Dendritic cell treated with granulocyte-macrophage colony-stimulating factor and Interleukin-4, amounts not matched to agents 40 ng/mL and 50 ng/mL, for 4 days (primary cell): Measurements from ENCODE around the gene MIA.
"Not testable (repeated sequence)": the region's sequence is repeated elsewhere in the genome, so short reads cannot be mapped to it uniquely, and the experiment has no call there.

Source experiments
- H3K27ac Mint-ChIP-seq: one replicate; pipeline ENCODE4 v1.8.0; 2022; ENCODE audit warnings: mild to moderate bottlenecking, mixed read lengths
- H3K27me3 Mint-ChIP-seq: one replicate; pipeline ENCODE4 v1.8.0; 2022; ENCODE audit warnings: mild to moderate bottlenecking, mixed read lengths
- H3K36me3 Mint-ChIP-seq: one replicate; pipeline ENCODE4 v1.8.0; 2022; ENCODE audit warnings: low read depth, mixed read lengths
- H3K4me1 Mint-ChIP-seq: one replicate; pipeline ENCODE4 v1.8.0; 2022; ENCODE audit warnings: low read depth, mixed read lengths
- H3K4me3 Mint-ChIP-seq: one replicate; pipeline ENCODE4 v1.8.0; 2022; ENCODE audit warnings: mild to moderate bottlenecking, moderate library complexity, mixed read lengths
- H3K9me3 Mint-ChIP-seq: one replicate; pipeline ENCODE4 v1.8.0; 2022; ENCODE audit warnings: mixed read lengths
- intact Hi-C: fragments of 100-400 bp; cut with micrococcal nuclease; formaldehyde crosslinking; loops from one replicate; pipeline ENCODE4 v1.15.0; 2022

The MIA gene

DNA sequence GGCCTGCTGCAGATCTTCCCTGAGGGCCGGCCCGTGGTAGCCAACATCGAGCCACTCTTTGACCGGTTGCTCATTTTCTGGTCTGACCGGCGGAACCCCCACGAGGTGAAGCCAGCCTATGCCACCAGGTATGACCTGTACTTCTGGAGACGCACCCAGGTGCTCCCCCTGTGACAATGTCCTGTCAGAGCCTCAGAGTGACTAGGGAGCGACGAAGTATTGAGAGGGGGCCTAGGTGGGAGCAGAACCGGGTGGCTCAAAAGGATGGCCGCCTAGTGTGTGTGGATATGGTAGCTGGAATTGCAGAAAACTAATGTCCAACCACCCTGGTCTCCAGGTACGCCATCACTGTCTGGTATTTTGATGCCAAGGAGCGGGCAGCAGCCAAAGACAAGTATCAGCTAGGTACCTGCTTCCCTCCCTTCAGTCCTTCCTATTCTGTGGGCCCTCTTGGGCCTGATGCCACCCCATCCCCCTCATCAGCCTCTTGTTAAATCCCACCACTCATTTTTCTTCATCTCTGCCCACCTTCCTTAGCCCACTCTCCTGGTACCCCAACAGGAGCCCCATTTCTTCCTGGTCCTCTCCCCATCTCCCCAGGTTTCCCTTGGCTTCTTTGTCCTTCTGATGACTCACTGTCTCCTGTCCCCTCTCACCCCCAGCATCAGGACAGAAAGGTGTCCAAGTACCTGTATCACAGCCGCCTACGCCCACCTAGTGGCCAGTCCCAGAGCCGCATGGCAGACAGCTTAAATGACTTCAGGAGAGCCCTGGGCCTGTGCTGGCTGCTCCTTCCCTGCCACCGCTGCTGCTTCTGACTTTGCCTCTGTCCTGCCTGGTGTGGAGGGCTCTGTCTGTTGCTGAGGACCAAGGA lies 32.1 kb downstream of the MIA start:
- H3K4me3 Mint-ChIP-seq: no peak overlapping the region
- H3K9me3 Mint-ChIP-seq: no peaks in the 10 kb centered on the region
- peaks cover 82% of the 10 kb centered on the region for H3K36me3 Mint-ChIP-seq
- H3K27me3 Mint-ChIP-seq: peaks cover 10% of the 10 kb centered on the region
- H3K4me1 Mint-ChIP-seq: peaks cover 97% of the 10 kb centered on the region
- intact Hi-C loops: no loop called here
- peak overlapping the region; percentile 60 for H3K27ac Mint-ChIP-seq

DNA sequence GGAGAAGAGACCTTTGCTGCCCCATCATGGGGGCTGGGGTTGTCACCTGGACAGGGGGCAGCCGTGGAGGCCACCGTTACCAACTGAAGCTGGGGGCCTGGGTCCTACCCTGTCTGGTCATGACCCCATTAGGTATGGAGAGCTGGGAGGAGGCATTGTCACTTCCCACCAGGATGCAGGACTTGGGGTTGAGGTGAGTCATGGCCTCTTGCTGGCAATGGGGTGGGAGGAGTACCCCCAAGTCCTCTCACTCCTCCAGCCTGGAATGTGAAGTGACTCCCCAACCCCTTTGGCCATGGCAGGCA lies 32.7 kb downstream of the MIA start:
- Mint-ChIP-seq H3K4me3 (no peak overlapping the region), H3K27me3 (peaks cover 13% of the 10 kb centered on the region), H3K9me3 (no peaks in the 10 kb centered on the region), H3K27ac (peak overlapping the region; percentile 60), H3K4me1 (peaks cover 97% of the 10 kb centered on the region), H3K36me3 (peaks cover 76% of the 10 kb centered on the region)
- intact Hi-C loops: no loop called here

DNA sequence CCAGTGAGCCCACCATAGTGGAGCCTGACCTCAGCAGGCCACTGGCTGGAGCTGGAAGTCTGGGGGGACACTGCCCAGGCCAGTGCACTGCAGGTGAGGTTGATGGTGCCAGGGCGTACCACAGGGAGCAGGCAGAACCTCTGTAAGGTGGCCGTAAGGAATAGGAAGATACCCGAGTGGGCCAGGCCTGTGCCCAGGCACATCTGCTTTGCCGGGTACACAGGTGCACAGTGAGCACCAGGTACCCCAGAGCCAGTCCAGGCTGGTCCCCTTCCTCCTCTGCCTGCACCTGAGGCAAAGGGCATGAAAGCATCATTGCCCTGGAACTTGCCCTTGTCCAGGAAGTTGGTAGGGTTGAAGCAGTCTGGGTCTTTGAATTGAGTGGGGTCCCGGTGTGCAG lies 33.2 kb downstream of the MIA start:
- Mint-ChIP-seq H3K4me3 (no peak overlapping the region), H3K4me1 (peaks cover 94% of the 10 kb centered on the region), H3K36me3 (peaks cover 71% of the 10 kb centered on the region), H3K9me3 (no peaks in the 10 kb centered on the region), H3K27ac (peak overlapping the region; percentile 60), H3K27me3 (peaks cover 16% of the 10 kb centered on the region)
- intact Hi-C loops: no loop called here

DNA sequence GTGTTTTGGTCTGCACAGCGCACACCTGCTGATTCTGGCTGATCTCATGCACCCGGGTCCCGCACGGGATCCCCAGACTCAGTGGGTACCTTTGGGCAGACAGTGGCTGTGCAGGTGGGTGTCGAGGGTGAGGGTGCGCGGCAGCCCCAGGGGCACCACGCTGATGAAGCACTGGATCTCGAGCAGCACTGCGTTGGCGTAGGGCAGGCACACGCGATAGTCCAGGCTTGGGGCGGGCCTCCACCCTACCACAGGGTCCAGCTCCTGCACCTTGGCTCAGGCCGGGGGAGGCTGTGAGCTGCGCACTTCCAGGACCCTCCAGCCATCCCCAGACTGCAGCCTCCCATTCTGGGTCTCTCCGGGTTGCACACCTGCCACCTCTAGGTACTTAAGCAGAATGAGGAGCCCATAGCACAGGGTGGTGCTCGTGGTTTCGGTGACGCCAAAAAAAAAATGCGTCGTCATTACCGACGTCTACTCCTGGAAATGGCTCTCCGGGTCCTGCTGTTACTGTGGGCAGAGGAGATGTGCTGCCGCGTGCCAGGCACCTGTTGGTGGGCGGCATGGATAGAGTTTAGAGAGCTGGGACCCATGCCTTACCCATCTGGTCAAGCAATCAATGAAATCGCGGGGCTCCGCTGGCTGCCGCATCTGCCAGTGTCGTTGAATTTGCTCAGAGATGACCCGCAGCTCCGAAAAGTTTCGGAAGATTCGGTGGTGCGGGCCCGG lies 34.2 kb downstream of the MIA start:
- H3K27ac Mint-ChIP-seq: peak overlapping the region; percentile 87
- intact Hi-C loops: loop anchor here (5.0 kb wide), 1 partner anchor 323 kb away; no protein-coding TSS in a partner anchor
- H3K27me3 Mint-ChIP-seq: peaks cover 25% of the 10 kb centered on the region
- H3K4me1 Mint-ChIP-seq: peaks cover 84% of the 10 kb centered on the region
- H3K36me3 Mint-ChIP-seq: peaks cover 61% of the 10 kb centered on the region
- no peak overlapping the region for H3K4me3 Mint-ChIP-seq
- no peaks in the 10 kb centered on the region for H3K9me3 Mint-ChIP-seq

DNA sequence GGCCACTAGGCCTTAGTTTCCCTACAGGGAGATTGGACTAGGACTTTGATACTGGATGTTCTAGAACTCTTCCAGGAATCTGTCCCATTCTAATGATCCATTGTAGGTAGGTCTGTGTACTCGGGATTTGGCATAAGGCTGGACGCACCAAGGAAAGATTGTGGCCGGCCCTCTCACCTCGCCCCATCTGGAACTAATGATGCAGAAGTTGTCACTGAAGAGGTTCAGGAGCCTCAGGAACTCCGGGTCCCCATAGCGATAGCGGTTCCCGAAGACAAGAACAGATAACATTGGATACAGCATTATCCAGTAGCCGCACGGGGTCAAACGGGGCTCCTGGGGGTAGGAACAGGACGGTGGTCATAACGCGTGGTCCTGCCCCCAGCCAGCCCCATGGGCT lies 34.8 kb downstream of the MIA start:
- Mint-ChIP-seq H3K4me3 (no peak overlapping the region), H3K36me3 (peaks cover 55% of the 10 kb centered on the region), H3K27ac (peak overlapping the region; percentile 87), H3K4me1 (peaks cover 78% of the 10 kb centered on the region), H3K27me3 (peaks cover 32% of the 10 kb centered on the region), H3K9me3 (no peaks in the 10 kb centered on the region)
- intact Hi-C loops: loop anchor here (5.0 kb wide), 1 partner anchor 322 kb away; no protein-coding TSS in a partner anchor

DNA sequence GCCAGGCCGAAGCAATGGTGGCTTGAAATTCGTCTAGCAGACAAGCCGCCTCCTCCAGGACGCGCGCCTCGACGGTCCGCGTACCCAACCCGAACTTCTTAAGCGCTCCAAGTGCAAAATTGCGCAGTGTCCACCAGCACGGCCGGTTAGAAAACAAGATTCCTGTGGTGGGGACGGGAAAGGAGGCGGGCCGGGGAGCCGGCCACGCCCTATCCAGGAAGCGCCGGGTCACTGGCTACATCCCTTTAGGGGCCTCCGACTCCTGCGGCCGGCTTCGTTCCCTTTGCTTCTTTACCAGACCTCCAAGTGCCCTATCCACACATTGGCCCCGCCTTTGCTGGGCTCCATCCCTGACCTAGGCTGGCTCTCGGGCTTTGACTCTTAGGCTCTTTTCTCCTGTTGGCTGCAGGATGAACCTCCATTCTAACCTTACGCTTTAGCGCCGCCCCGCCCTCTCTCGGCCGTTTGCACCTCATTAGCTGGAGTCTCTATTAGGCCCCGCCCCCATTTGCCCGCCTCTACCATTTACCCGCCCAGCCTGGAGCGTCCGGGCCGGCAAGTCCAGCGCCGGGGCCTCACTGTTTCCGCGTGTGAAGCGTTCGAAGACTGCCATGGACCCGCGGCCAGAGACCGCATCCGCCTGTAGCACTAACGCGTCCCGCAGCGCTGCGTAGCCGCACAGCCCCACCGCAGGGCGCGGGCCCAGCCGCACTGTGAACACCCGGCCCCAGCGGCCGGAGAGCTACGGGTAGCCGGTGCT lies 35.5 kb downstream of the MIA start:
- Mint-ChIP-seq H3K27me3 (peaks cover 37% of the 10 kb centered on the region), H3K4me1 (peaks cover 71% of the 10 kb centered on the region), H3K36me3 (peaks cover 48% of the 10 kb centered on the region), H3K4me3 (peak overlapping the region; percentile 85), H3K27ac (peak overlapping the region; percentile 87)
- not testable (repeated sequence) for H3K9me3 Mint-ChIP-seq
- intact Hi-C loops: loop anchor here (5.0 kb wide), 1 partner anchor 321 kb away; no protein-coding TSS in a partner anchor

DNA sequence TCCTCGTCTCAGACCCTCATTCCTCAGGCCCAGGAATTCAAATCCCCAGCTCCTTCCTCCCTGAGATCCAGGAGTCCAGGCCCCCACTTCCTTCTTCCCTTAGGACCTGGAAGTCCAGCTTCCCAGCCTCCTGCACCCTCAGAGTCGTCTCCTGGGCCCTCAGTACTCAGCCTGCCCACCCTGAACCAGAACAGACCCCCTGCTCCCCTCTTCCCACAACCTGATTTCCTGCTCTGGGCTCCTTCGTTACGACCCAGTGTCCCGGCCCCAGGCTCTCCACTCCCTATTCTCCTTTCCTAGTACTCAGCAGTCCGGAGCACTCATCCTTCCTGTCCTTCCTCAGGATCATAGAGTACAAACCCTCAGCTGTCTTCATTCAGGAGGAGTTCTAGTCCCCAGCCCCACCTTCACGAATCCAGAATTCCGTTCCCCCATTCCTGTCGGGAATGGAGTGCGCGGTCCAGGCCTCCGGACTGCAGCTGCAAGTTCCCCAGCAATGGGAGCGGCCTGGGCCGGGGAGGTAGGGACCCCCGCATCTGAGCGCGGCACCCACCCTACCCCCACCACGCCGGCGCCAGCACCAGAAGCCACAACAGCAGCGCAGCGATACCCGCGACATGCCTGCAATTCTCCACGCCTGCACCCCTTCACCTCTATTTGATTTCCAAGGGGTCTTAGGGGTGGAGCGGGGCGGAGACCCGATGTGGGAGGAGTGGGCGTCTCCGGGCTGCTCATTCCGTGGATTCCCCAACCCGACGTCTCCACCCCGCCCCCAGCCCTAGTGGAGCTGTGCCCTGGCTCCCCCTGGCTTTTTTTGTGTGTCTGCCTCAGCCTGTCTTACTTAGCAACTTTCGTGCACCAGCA lies 36.4 kb downstream of the MIA start:
- Mint-ChIP-seq H3K27ac (peak overlapping the region; percentile 87), H3K4me3 (peak overlapping the region; percentile 85), H3K36me3 (peaks cover 39% of the 10 kb centered on the region), H3K4me1 (peaks cover 62% of the 10 kb centered on the region), H3K9me3 (no peaks in the 10 kb centered on the region), H3K27me3 (peaks cover 40% of the 10 kb centered on the region)
- intact Hi-C loops: loop anchor here (5.0 kb wide), 1 partner anchor 321 kb away; no protein-coding TSS in a partner anchor

DNA sequence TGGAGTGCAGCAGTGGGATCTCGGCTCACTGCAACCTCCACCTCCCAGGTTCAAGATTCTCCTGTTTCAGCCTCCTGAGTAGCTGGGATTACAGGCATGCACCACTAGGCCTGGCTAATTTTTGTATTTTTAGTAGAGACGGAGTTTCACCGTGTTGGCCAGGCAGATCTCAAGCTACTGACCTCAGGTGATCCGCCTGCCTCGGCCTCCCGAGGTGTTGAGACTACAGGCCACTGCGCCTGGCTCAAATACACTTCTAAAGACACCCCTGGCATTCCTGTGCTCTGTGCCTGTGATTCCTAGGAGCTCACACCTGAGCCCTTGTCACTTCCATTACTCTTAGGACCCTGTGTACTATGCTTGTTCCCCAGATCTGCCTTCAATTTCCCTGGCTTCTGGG lies 37.2 kb downstream of the MIA start:
- H3K4me1 Mint-ChIP-seq: peaks cover 54% of the 10 kb centered on the region
- peaks cover 30% of the 10 kb centered on the region for H3K36me3 Mint-ChIP-seq
- peak overlapping the region; percentile 87 for H3K27ac Mint-ChIP-seq
- intact Hi-C loops: loop anchor here (5.0 kb wide), 1 partner anchor 320 kb away; no protein-coding TSS in a partner anchor
- peaks cover 43% of the 10 kb centered on the region for H3K27me3 Mint-ChIP-seq
- H3K9me3 Mint-ChIP-seq, H3K4me3 Mint-ChIP-seq: not testable (repeated sequence)

DNA sequence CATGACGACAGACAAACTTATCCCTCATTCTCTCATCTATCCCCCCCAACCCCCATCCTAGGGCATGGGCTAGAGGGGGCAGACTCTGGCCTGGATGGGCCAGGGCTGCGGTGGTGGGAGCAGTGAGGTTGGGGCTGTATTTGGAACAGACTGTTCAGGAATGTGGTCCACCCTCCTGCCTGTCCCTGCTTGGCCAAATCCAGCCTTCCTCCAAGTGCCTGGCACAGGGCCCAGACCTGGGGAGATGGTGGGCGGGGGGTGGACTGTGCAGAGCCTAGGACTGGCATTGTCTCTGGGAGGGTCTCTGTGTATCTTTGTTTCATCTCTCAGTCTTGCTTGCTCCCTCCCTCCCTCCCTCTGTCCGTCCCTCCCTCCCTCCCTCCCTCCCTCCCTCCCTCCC lies 37.9 kb downstream of the MIA start:
- Mint-ChIP-seq H3K27ac (no peak overlapping the region), H3K27me3 (peaks cover 46% of the 10 kb centered on the region), H3K4me1 (peaks cover 49% of the 10 kb centered on the region), H3K36me3 (peaks cover 24% of the 10 kb centered on the region), H3K4me3 (no peak overlapping the region), H3K9me3 (no peaks in the 10 kb centered on the region)
- intact Hi-C loops: loop anchor here (5.0 kb wide), 1 partner anchor 319 kb away; no protein-coding TSS in a partner anchor

DNA sequence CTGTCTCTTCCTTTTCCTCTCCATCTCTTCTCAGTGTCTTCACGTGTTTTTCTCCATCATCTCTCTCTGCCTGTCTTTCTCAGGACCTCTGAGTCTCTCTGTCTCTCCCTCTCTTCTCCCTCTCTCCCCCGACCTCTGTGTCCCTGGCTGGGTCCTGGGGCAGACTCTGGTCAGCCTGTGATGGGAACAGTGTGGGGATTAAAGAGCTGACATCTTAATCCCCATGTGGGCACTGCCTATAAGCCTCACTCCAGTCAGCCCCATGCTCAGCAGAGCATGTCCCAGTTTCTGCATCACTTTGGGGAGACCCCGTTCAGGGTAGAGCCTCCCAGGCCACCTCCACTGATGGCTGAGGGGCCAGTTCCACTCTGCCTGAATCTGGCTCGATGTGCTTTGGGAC lies 39.9 kb downstream of the MIA start:
- Mint-ChIP-seq H3K27me3 (peaks cover 46% of the 10 kb centered on the region), H3K4me1 (peaks cover 45% of the 10 kb centered on the region), H3K9me3 (no peaks in the 10 kb centered on the region), H3K36me3 (peaks cover 5% of the 10 kb centered on the region), H3K27ac (no peak overlapping the region), H3K4me3 (no peak overlapping the region)
- intact Hi-C loops: loop anchor here (5.0 kb wide), 1 partner anchor 153 kb away; no protein-coding TSS in a partner anchor

DNA sequence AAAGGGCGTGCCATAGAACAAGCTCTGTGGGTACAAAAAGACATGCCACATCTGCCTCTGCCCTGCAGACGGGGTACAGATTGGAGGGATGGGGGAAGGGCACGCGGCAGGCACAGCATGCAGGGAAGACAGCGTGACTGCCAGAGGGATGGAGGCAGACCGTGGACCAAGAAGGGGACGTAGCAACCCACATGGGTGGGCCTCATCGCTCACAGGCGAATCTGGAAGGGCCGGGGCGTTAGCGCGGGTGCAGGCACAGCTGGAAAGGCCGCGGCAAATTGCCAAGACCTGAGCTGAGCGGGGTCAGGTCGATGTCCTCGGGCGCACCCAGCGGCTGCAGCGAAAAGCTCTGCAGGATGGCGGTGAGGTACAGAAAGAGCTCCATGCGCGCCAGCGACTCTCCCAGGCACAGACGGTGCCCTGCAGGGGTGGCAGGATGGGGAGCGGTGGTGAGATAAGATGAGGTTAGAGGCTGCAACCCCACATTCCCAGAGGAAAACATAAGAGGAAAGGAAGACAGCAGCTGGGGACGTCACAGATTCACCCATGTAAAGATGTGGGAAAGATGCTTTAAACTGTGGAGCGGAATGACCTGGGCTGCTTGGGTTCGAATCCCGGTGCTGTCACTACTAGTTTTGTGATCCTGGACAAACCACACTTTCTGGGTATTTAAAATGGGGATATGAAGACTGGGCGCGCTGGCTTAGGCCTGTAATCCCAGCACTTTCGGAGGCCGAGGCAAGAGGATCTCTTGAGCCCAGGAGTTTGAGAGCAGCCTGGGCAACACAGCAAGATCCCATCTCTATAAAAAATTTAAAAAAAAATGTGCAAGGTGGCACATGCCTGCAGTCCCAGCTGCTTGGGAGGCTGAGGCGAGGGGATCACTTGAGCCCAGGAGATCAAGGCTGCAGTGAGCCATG lies 43.4 kb downstream of the MIA start:
- Mint-ChIP-seq H3K27ac (peak overlapping the region; percentile 34), H3K4me3 (peak overlapping the region; percentile 72), H3K27me3 (peaks cover 28% of the 10 kb centered on the region), H3K4me1 (peaks cover 39% of the 10 kb centered on the region)
- intact Hi-C loops: loop anchor here (5.0 kb wide), 1 partner anchor 156 kb away; no protein-coding TSS in a partner anchor
- H3K9me3 Mint-ChIP-seq, H3K36me3 Mint-ChIP-seq: not testable (repeated sequence)
